GM12874 (cell line): ENCODE measurements around the gene ATIC.

Experiments used
- CTCF ChIP-seq: IDR thresholded peaks from 2 replicates; pipeline ENCODE4 v1.5.1; 2011; ENCODE audit warnings: low read depth, mild to moderate bottlenecking, control low read depth, low read length, moderate library complexity; ENCODE audit not compliant: insufficient read depth

ATIC gene

GRCh38 chr2:215396595-215397313 is 84.9 kb downstream of the ATIC start:
- TF ChIP-seq CTCF, result no peak

GRCh38 chr2:215397632-215398341 is 85.9 kb downstream of the ATIC start:
- TF ChIP-seq CTCF, result no peak

GRCh38 chr2:215399067-215399716 is 87.3 kb downstream of the ATIC start:
- TF ChIP-seq CTCF, result no peak
